Cerebellar cortex (tissue), 1 donor: ENCODE measurements around the gene DLG2.
"Not testable (repeated sequence)": the region's sequence is repeated elsewhere in the genome, so short reads cannot be mapped to it uniquely, and the experiment has no call there.

Experiments used
- DNase-seq: peaks from one replicate; pipeline ENCODE4 v3.0.0-alpha.2; 2015; ENCODE audit warnings: low spot score

DLG2 gene

GRCh38 chr11:85643191-85643614, 16.1 kb upstream of the DLG2 start:
- DNase-seq = no peak

- DNase-seq = no peak
These were observed 7.6 kb upstream of the DLG2 start for GRCh38 chr11:85634747-85635146.

- DNase-seq = no peak
These were observed 1.7 kb upstream of the DLG2 start for GRCh38 chr11:85628771-85629341.

GRCh38 chr11:85627998-85628770, 1.0 kb upstream of the DLG2 start, which contains the start of gene TMEM126B:
TSS of gene TMEM126B (plus strand) at chr11:85628593. CDS start at chr11:85628608, 15 bp downstream.
- DNase-seq = peak; percentile 99

GRCh38 chr11:85626496-85626895, 648 bp downstream of the DLG2 start:
- peak; percentile 28 for DNase-seq

- no peak for DNase-seq
These were observed 6.9 kb downstream of the DLG2 start for GRCh38 chr11:85620256-85620655.

GRCh38 chr11:85619499-85619898, 7.6 kb downstream of the DLG2 start:
- DNase-seq = no peak

- DNase-seq = not testable (repeated sequence)
These were observed 15.5 kb downstream of the DLG2 start for GRCh38 chr11:85611643-85612042.

- DNase-seq = not testable (repeated sequence)
These were observed 17.9 kb downstream of the DLG2 start for GRCh38 chr11:85609286-85609685.

- DNase-seq = not testable (repeated sequence)
These were observed 18.5 kb downstream of the DLG2 start for GRCh38 chr11:85608621-85609020.

GRCh38 chr11:85606237-85606636, 20.9 kb downstream of the DLG2 start:
- not testable (repeated sequence) for DNase-seq

GRCh38 chr11:85603220-85603619, 23.9 kb downstream of the DLG2 start:
- no peak for DNase-seq

GRCh38 chr11:85602526-85603213, 24.5 kb downstream of the DLG2 start:
- no peak for DNase-seq

GRCh38 chr11:85599083-85599482, 28.1 kb downstream of the DLG2 start:
- no peak for DNase-seq

- DNase-seq = no peak
These were observed 30.3 kb downstream of the DLG2 start for GRCh38 chr11:85596886-85597285.

- peak; percentile 72 for DNase-seq
These were observed 31.8 kb downstream of the DLG2 start for GRCh38 chr11:85595285-85595884.

- peak; percentile 59 for DNase-seq
These were observed 36.2 kb downstream of the DLG2 start for GRCh38 chr11:85590848-85591483.

GRCh38 chr11:85589373-85589772, 37.8 kb downstream of the DLG2 start:
- DNase-seq = no peak

- no peak for DNase-seq
These were observed 45.0 kb downstream of the DLG2 start for GRCh38 chr11:85582111-85582510.

GRCh38 chr11:85575388-85575787, 51.8 kb downstream of the DLG2 start:
- DNase-seq = no peak

GRCh38 chr11:85572056-85572455, 55.1 kb downstream of the DLG2 start:
- DNase-seq = no peak

- DNase-seq = no peak
These were observed 57.6 kb downstream of the DLG2 start for GRCh38 chr11:85569525-85569924.
